Heart right ventricle (tissue), 16 donors: ENCODE results near the gene NOL12. TPM values are rescaled to one million over a fixed set of nuclear protein-coding genes. Genes with fewer than 3 reads are reported as not detected.

Source experiments
- ATAC-seq, 8 donors: fragments of 200-7000 bp; cut with Tn5 transposase; one replicate each; pipeline ENCODE4 v1.9.1; 2020; ENCODE audit warnings: mild to moderate bottlenecking in 8 of 8, moderate library complexity in 8 of 8, moderate number of reproducible peaks in 1 of 8
- DNase-seq, 2 donors: peaks; one replicate each; pipeline ENCODE4 v3.0.0-alpha.2; 2020
- H3K27ac ChIP-seq, 10 donors: fragments of 200-600 bp; sonication (generic) in 2 of 10; one replicate each; pipeline versions ENCODE4 v1.5.0 to v1.8.0; 2020 to 2022; ENCODE audit warnings: mild to moderate bottlenecking in 3 of 10
- H3K27me3 ChIP-seq, 7 donors: fragments of 200-600 bp; one replicate each; pipeline ENCODE4 v1.8.0; 2021 to 2022; ENCODE audit warnings: mild to moderate bottlenecking in 2 of 7
- H3K36me3 ChIP-seq, 9 donors: fragments of 200-600 bp; sonication (generic) in 1 of 9; one replicate each; pipeline versions ENCODE4 v1.5.0 to v1.8.0; 2020 to 2022; ENCODE audit warnings: mild to moderate bottlenecking in 2 of 9
- H3K4me1 ChIP-seq, 9 donors: fragments of 200-600 bp; sonication (generic) in 1 of 9; one replicate each; pipeline versions ENCODE4 v1.5.0 to v1.8.0; 2020 to 2022; ENCODE audit warnings: mild to moderate bottlenecking in 4 of 9
- H3K4me3 ChIP-seq, 10 donors: fragments of 200-600 bp; sonication (generic) in 2 of 10; one replicate each; pipeline versions ENCODE4 v1.5.0 to v1.8.0; 2020 to 2022; ENCODE audit warnings: mild to moderate bottlenecking in 7 of 10, moderate library complexity in 2 of 10
- H3K9me3 ChIP-seq, 11 donors: fragments of 200-600 bp in 10 of 11; sonication (generic) in 2 of 11; one replicate each; pipeline versions ENCODE4 v1.5.0 to v1.8.0; 2013 to 2022; ENCODE audit warnings: mild to moderate bottlenecking in 2 of 11, control low read depth in 1 of 11, moderate library complexity in 1 of 11
- CTCF ChIP-seq, 9 donors: fragments of 200-600 bp; sonication (generic) in 2 of 9; IDR thresholded peaks; one replicate each; pipeline versions ENCODE4 v1.5.0 to v1.8.0; 2021 to 2022; ENCODE audit warnings: antibody characterized with exemption in 9 of 9, mild to moderate bottlenecking in 5 of 9, moderate library complexity in 1 of 9
- WGBS, 2 donors: extraction: QIAGEN DNeasy Blood & Tissue Kit; methylation state at CpG; one replicate each; pipeline ENCODE4 v1.1.7; 2013; ENCODE audit warnings: inconsistent platforms in 1 of 2; 5-methylcytosine and 5-hydroxymethylcytosine counted together
- intact Hi-C, 10 donors: fragments of 100-400 bp; cut with DNase I; formaldehyde crosslinking; loops; one replicate each; pipeline versions ENCODE4 v1.11.1 to v1.14.2; 2022
- polyA plus RNA-seq, 2 donors: library from polyadenylated mRNA; stranded (reverse); fragments of 200-250 nt; gene quantifications; one replicate each; pipeline ENCODE4 v1.2.3, GENCODE V29; 2013
- total RNA-seq, 10 donors: library from RNA; stranded (reverse); fragmentation: NEBNext Ultra II Directional in 3 of 10; extraction: Animal tissue kit (Norgen Biotek cat#: 25700) in 3 of 10; gene quantifications; one replicate each; pipeline versions ENCODE4 v1.2.1 to v1.2.4, GENCODE V29; 2021 to 2023
- donor health status: Arrhythmogenic right ventricular cardiomyopathy.
- donor health status: ischemic (EF 13 %, LVEDD 7.1; RV severe dilation, severe dysfunction).
- donor health status: healthy with polysubstance abuse.
- donor health status: DM: no; HTN: yes; CAD: no.
- donor health status: DM: no; HTN: no; CAD: no.
- donor health status: ischemic (EF 25% LVEDD 6.9; RV normal size, moderate dysfunction).
- donor health status: ischemic (EF 25% LVEDD 5.7; RV mildly dilated, moderate dysfunction).
- donor health status: healthy.
- donor health status: DM: yes; HTN: yes; CAD: no.
- donor health status: Ischemic cardiomyopathy.
- donor health status: ischemic (EF 35%, LVEDD 5.7; RV mildly dilated, moderate dysfunction).
- donor health status: nonischemic (EF 11% LVEDD 7.7; RV severe dilation, severe dysfunction).
- donor health status: DM: yes; HTN: yes; CAD: no.
- donor health status: PGD.
- donor health status: ischemic (EF 29% LVEDD 5.4; RV normal size, mild dysfunction).
- donor health status: nonischemic (EF 23%, LVEDD 6.1; RV moderate dilation, normal function).

The NOL12 gene
- total and polyA plus RNA-seq, 12 donors: 10.8 to 35.3 (median 13.3) TPM

GRCh38 chr22:37681001-37681424 is 5.1 kb upstream of the NOL12 start:
- Histone ChIP-seq H3K36me3 (peaks cover 0 to 38% (median 3%) of the 10 kb centered on the region in 9 donors), H3K9me3 (no peaks in the 10 kb centered on the region), H3K27me3 (no peaks in the 10 kb centered on the region), H3K4me3 (no peak overlapping the region), H3K27ac (peak overlapping the region in 4 of 10 donors; percentile 0 to 41 (median 26)), H3K4me1 (peaks cover 5 to 41% (median 39%) of the 10 kb centered on the region in 9 donors)
- DNase-seq: no peak
- no peak for ATAC-seq
- TF ChIP-seq CTCF (IDR thresholded peaks at IDR 0.05): no peak
- 71 to 78% methylated on average over 2 of the region's 2 CpGs for WGBS, 2 donors
- intact Hi-C loops: loop anchor here (1.0 to 10.0 kb wide), 6 partner anchors 38 to 114 kb away; no protein-coding TSS in a partner anchor

DNA sequence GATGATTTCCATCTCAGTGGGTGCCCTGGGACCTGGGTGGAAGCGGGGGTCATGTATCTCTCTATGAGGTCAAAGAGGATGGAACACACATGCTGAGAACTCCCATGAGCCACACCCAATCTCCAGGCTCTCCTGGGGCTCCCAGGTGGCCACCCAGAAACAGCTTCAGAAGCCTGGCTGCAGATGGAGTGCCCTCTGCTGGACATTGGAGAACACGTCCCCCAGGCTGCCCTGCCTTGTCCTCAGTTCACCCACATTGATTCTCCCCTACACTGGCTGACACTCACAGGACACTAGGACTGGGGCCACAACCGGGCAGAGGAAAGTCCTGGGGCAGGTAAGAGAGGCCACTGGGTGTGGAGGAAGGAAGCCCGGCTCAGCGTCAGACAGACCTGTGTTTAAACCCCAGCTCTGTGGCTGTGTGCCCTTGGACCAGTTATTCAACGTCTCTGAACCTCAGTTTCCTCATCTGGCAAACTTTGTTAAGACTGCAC is 4.5 kb upstream of the NOL12 start:
- Histone ChIP-seq H3K27me3 (no peaks in the 10 kb centered on the region), H3K27ac (peak overlapping the region in 3 of 10 donors; percentile 0 to 41 (median 35)), H3K9me3 (no peaks in the 10 kb centered on the region), H3K4me1 (peaks cover 5 to 37% (median 34%) of the 10 kb centered on the region in 9 donors), H3K36me3 (peaks cover 0 to 38% (median 3%) of the 10 kb centered on the region in 9 donors), H3K4me3 (no peak overlapping the region)
- WGBS, 2 donors: 20 to 21% methylated on average over 6 of the region's 6 CpGs
- DNase-seq (peak; percentile 64 to 76), ATAC-seq (peak; percentile 13 to 61 (median 42))
- intact Hi-C loops: loop anchor here (1.0 to 10.0 kb wide), 6 partner anchors 38 to 113 kb away; no protein-coding TSS in a partner anchor
- peak; percentile 81 to 95 (median 91) for TF ChIP-seq CTCF (IDR thresholded peaks at IDR 0.05)

- no peak for DNase-seq
- intact Hi-C loops: loop anchor here in 8 of 10 donors (5.0 to 10.0 kb wide), 5 partner anchors 43 to 110 kb away; no protein-coding TSS in a partner anchor
- 83 to 88% methylated on average over 16 of the region's 16 CpGs for WGBS, 2 donors
- no peak overlapping the region for H3K27ac ChIP-seq
- H3K4me1 ChIP-seq: peaks cover 10 to 34% (median 25%) of the 10 kb centered on the region in 9 donors
- H3K36me3 ChIP-seq: peaks cover 0 to 35% (median 8%) of the 10 kb centered on the region in 9 donors
- TF ChIP-seq CTCF (IDR thresholded peaks at IDR 0.05): no peak
- no peak overlapping the region for H3K4me3 ChIP-seq
- no peak for ATAC-seq
- no peaks in the 10 kb centered on the region for H3K9me3 ChIP-seq
- no peaks in the 10 kb centered on the region for H3K27me3 ChIP-seq
These were observed 1.1 kb upstream of the NOL12 start for GRCh38 chr22:37684803-37685615.

DNA sequence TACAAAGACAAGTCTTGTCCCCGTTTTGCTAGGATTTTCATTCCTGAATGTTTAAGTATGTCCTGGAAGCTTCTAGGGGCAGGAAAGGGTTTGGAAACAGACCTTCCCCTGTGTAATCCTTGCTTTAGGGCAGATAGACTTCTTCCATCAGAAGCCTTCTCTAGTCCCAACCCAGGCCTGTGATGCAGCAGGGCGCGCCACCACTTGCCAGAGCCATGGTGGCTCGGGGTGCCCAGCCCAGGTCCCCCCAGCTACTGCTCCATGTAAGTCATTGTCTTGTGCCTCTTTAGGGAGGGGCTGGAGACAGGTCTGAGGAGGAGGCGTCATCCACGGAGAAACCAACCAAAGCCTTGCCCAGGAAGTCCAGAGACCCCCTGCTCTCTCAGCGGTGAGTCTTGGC is 4.3 kb downstream of the NOL12 start:
- Histone ChIP-seq H3K4me1 (peaks cover 7 to 21% (median 16%) of the 10 kb centered on the region in 9 donors), H3K27me3 (no peaks in the 10 kb centered on the region), H3K9me3 (no peaks in the 10 kb centered on the region), H3K27ac (no peak overlapping the region), H3K4me3 (no peak overlapping the region), H3K36me3 (peaks cover 0 to 71% (median 45%) of the 10 kb centered on the region in 9 donors)
- 88 to 93% methylated on average over 7 of the region's 7 CpGs for WGBS, 2 donors
- no peak for TF ChIP-seq CTCF (IDR thresholded peaks at IDR 0.05)
- intact Hi-C loops: no loop called here
- ATAC-seq (no peak), DNase-seq (no peak)
